SIG-M5 treated with dmso at 0.1 percent for 504 hours (cell line): ENCODE results near the gene TSPEAR.
"Not testable (repeated sequence)": the region's sequence is repeated elsewhere in the genome, so short reads cannot be mapped to it uniquely, and the experiment has no call there.

Source experiments
- DNase-seq: peaks from one replicate; lab custom pipeline; 2025; ENCODE audit not compliant: unreplicated experiment; lab: John Stamatoyannopoulos, UW

Gene TSPEAR

GRCh38 chr21:44575307-44576024 is 135.9 kb downstream of the TSPEAR start:
- DNase-seq = no peak

GRCh38 chr21:44574457-44575306 is 136.7 kb downstream of the TSPEAR start:
- DNase-seq = no peak

DNA sequence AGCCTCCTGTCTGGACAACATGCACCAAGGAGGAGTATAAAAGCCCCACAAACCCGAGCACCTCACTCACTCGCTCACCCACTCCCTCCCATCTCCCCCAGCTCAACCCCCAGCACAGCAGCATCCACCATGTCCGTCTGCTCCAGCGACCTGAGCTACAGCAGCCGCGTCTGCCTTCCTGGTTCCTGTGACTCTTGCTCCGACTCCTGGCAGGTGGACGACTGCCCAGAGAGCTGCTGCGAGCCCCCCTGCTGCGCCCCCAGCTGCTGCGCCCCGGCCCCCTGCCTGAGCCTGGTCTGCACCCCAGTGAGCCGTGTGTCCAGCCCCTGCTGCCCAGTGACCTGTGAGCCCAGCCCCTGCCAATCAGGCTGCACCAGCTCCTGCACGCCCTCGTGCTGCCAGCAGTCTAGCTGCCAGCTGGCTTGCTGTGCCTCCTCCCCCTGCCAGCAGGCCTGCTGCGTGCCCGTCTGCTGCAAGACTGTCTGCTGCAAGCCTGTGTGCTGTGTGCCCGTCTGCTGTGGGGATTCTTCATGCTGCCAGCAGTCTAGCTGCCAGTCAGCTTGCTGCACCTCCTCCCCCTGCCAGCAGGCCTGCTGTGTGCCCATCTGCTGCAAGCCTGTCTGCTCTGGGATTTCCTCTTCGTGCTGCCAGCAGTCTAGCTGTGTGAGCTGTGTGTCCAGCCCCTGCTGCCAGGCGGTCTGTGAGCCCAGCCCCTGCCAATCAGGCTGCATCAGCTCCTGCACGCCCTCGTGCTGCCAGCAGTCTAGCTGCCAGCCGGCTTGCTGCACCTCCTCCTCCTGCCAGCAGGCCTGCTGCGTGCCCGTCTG is 137.5 kb downstream of the TSPEAR start, which contains the start of gene KRTAP10-4:
TSS of gene KRTAP10-4 (plus strand) at position 100 of the 827 bp plus-strand sequence. CDS start at position 130, 30 bp downstream.
- not testable (repeated sequence) for DNase-seq

- no peak for DNase-seq
Observed at GRCh38 chr21:44572959-44573583, 138.3 kb downstream of the TSPEAR start.

GRCh38 chr21:44571844-44572782 is 139.3 kb downstream of the TSPEAR start:
- no peak for DNase-seq

DNA sequence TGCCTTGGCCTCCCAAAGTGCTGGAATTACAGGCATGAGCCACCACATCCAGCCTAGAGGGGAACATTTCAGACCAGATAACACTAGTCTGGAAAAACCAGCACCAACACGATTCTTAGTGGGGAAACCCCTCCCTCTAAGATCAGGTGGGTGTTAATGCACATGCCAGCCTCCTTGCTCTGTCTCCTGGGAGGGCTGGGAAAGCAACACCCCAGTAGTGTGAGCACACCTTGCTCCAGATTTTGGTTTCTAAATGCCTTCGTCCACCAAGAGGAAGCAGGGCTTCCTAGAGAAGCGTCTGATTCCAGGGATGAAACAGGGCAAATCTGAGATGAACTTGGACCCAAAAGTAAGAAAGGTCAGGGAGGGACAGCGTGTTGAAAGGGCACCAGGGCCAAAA is 140.1 kb downstream of the TSPEAR start:
- no peak for DNase-seq

DNA sequence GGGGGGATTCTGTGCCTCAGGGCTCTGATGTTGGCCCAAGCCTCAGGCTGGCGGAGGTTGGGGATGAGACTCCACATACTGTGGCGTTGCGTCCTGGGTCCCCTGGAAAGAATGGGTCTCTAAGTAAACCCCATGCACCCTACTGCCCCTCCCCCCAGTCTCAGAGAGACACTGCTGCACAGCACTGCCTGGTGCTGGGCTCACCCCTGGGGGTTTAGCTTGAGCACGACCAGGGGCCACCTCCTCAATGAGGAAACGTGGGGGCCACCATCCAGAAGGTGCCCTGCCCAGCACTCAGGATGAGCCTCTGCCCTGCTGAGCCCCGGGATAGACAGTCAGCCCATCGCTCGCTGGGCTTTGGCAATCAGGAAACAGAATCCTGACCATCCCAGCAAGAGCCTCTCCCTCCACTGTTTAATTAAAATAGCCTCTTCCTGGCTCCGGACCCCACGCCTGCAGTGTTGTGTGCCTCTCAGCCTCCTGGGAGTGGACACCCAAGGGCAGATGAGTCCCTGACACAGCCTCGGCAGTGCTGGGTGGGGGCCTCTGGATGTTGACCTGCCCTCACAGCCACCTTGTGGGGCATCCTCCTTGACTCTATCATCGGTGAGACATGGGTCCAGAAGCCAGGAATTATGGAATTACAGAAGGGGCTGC is 141.4 kb downstream of the TSPEAR start:
- DNase-seq = no peak

DNA sequence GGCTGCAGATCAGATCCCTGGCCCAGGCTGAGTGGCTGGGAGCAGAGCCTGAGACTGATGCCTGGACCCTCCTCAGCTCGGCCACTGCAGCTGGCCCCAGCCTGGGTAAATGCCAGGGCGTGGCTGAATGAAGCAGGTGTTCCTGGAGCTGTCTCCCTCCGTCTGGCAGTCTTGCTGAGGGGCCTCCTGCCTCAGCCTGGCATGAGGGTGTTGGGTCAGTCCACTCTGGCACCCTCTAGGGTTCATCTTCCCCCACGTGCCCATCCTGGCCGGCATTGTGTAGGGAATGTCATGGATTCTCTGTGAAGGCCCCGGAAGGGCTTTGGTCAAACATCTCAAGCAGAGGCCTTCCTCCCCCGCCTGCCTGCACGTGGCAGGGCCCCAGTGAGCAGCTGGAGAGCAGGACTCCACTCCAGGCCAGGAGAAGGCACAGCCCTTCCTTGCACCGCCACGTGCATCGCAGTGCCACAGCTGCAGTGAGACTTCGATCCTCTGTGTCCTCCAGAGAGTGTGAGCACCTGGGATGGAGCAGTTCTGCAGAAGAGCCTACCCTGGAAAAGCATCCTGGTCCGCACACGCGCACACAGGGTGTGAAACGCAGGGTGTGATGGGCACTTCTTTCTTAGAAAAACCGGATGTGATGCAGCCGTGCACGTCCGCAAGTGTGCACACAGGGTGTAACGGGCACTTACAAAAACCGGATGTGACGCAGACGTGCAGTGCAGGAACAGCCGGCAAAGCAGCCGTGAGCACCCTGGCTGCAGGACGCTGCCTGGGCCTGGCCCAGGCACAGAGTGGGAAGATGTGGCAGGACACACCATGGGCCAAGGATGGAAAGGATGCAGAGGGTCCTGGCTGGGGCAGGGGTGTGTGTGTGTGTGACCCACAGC is 142.5 kb downstream of the TSPEAR start:
- DNase-seq = no peak

GRCh38 chr21:44568261-44568660 is 143.1 kb downstream of the TSPEAR start:
- DNase-seq = no peak

GRCh38 chr21:44567481-44568171 is 143.7 kb downstream of the TSPEAR start:
- DNase-seq = no peak

DNA sequence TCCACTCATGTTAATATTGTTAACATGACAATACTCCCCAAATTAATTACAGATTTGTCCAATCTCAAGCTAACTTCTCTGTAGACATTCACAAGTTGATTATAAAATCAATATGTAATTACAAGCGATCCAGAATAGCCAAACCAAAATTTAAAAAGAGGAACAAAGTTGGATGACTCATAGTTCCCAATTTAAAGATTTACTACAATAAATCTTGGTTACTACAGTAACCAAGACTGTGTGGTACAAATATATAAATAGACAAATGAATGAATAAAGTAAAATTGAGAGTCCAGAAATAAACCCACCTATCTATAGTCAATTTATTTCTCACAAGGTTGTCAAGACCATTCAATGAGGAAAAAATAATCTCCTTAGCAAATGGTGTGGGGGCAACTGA is 145.0 kb downstream of the TSPEAR start:
- peak; percentile 62 for DNase-seq

DNA sequence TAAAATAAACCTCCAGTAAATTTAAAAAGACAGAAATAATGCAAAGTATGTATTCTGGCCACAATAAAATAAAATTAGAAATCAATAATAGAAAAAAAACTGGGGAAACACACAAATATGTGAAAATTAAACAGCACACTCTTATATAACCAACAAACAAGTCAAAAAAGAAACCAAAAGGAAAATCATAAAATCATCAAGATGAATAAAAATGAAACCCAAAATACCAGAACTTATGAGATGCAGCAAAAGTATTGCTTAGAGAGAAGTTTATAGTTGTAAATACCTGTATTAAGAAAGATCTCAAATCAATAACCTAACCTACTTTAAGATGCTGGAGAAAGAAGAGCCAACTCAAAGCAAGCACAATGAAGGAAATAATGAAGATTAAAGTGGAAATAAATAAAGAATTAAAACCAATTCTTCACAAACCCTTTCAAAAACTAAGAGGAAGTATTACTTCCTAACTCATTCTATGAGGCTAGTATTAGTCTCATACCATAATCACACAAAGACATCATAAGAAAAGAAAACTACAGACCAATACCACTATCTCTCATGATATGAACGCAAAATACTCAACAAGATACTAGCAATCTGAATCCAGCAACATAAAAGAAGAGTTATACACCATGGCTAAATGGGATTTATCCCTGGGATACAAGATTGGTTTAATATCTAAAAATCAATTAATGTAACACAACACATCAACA is 146.3 kb downstream of the TSPEAR start:
- no peak for DNase-seq

DNA sequence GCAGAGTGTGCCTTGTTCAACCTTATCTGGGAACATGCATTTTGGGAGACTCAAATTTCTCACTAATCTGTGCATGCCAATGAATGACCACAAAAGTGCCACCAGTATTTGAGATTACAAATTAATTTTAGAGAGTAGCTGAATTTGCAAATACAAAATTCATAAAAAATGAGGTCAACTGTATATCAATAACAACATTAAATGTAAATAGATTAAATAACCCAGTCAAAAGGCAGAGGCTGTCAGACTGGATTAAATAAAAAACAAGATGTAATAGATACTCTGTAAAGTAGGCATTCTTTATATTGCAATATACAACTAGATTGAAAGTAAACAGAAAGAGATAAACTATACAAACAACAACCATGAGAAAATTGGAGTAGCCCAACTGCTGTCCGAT is 147.3 kb downstream of the TSPEAR start:
- DNase-seq = no peak

GRCh38 chr21:44558695-44559094 is 152.7 kb downstream of the TSPEAR start, which contains the start of gene KRTAP10-3:
KRTAP10-3 (minus strand) TSS chr21:44558795; CDS start chr21:44558715, 80 bp downstream.
- DNase-seq = no peak

GRCh38 chr21:44558329-44558675 is 153.1 kb downstream of the TSPEAR start:
- DNase-seq = not testable (repeated sequence)

DNA sequence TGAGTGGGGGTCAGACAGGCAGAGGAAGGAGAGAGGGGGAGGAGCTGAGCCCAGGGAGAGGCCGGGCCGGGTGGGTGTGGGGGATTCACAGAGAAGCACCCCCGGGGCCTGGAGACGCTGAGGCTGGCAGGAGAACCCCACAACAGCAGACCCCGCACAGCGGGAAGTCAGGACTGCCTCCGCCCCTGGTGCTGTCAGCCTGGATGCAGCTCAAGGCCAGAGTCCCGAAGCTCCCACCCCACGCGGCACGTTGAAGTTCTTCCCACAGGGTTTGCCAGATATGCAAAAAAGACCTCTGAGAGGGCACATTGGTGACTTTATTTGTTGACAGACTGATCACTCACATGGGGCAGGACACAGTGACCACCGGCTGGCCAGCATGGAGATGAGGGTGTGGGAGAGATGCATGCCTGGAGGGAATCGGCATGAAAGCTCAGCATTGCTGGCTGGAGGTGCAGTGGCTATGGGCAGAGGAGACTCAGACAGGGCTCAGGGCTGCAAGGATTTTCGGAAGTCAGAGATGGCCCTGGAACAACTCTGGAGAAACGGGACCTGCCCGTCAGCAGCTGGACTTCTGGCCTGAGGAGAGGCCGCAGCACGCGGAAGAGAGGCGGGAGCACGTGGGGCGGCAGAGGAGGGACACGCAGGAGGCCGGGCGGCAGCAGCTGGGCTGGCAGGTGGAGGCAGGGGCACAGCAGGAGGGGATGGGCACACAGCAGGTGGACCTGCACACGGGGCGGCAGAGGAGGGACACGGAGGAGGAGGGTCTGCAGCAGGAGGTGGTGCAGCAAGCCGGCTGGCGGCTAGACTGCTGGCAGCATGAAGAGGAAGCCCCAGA is 153.7 kb downstream of the TSPEAR start:
- DNase-seq = no peak
